Epithelial cell of proximal tubule (primary cell): Measurements from ENCODE around the gene VIT. TPM values are rescaled to one million over a fixed set of nuclear protein-coding genes. Genes with fewer than 3 reads are reported as not detected.

Experiments
- DNase-seq: peaks from one replicate; pipeline ENCODE4 v3.0.0-alpha.2; 2011; ENCODE audit warnings: low read depth
- H3K4me3 ChIP-seq: 2 replicates; pipeline ENCODE4 v1.5.1; 2011; ENCODE audit warnings: low read depth, mild to moderate bottlenecking, low read length
- CTCF ChIP-seq: conservative IDR thresholded peaks from 2 replicates; pipeline ENCODE4 v1.5.1; 2012; ENCODE audit warnings: low read depth, mild to moderate bottlenecking, low read length
- total RNA-seq: library from RNA; depleted of rRNA; stranded (reverse); fragments of >200 nt; gene quantifications from 2 replicates; pipeline ENCODE4 v1.2.3, GENCODE V29; 2015

VIT gene
- total RNA-seq, 1 donor from 2014 or later = not detected

GRCh38 chr2:36809069-36809445, 112.5 kb downstream of the VIT start:
- DNase-seq = no peak
- H3K4me3 ChIP-seq = no peak overlapping the region
- TF ChIP-seq CTCF = no peak

DNA sequence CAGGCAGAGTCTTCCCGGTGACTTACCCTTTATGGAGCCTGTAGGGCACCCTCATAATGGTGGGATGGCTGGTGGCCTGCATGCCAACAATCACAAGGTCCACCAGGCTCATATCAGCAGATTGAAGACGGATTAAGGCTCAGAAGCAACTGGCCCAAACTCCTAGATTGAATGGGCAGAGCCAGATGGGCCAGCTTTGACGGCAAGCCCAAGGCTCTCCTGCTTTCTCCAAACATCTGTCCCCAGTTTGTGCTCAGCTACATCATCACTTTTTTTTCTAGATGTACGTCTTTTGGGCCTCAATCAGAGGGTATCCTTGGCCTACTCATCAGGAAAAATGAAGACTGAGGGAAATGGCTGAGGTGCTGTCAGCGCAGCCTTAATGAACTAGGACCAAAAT, 114.6 kb downstream of the VIT start:
- no peak for TF ChIP-seq CTCF
- H3K4me3 ChIP-seq = no peak overlapping the region
- DNase-seq = no peak

DNA sequence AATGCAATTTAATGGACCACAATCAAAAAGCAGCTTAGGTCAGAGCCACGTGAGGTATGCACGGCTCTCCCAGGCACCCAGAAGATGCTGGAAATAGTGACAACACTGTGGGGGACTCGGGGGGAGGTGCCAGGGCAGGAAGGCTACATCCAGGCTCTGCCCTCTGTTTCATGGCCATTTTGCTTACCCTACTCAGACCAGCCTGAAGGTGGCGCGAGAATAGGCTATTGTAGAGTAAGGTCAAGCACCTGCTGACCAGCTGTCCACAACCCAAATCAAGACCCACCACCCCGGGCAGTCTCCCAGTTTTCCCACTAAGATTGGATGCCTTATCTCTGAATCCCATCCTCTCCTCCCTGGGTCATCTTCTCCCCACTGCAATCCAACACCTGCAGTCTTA, 115.7 kb downstream of the VIT start:
- peak; percentile 43 for TF ChIP-seq CTCF
- no peak for DNase-seq
- H3K4me3 ChIP-seq = no peak overlapping the region

- H3K4me3 ChIP-seq = no peak overlapping the region
- no peak for DNase-seq
- no peak for TF ChIP-seq CTCF
Measured at GRCh38 chr2:36818542-36818941, 122.0 kb downstream of the VIT start.

DNA sequence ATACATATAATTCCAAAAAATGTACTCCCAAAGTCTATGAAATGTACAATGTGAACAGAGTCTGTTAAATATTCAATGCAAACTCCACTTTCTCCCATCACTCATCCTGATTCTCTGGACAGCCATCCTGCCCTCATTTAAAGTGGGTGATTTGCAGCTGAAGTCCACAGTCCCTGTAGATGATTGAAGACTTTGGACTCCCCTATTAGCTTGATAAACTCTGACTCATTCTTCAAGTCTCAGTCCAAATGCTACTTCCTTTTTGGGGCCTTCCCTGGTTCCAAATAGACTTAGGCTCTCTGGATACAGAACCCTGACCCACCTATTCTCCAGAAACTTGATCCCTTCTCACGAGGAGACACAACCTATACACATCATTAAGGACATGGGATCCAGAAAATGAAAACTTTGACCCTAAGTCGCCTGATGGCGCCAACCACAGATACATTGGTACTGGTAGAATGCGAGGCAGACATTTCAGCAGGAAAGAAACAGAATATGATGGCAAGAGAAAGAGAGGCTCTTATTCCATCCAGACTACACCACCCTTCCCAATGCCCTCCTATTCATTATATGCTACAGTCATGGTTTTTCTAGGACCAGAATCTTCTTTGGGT, 122.7 kb downstream of the VIT start:
- no peak overlapping the region for H3K4me3 ChIP-seq
- TF ChIP-seq CTCF = no peak
- no peak for DNase-seq

GRCh38 chr2:36820942-36821605, 124.6 kb downstream of the VIT start:
- no peak for TF ChIP-seq CTCF
- no peak overlapping the region for H3K4me3 ChIP-seq
- no peak for DNase-seq

- no peak for DNase-seq
- H3K4me3 ChIP-seq = no peak overlapping the region
- no peak for TF ChIP-seq CTCF
Measured at GRCh38 chr2:36823862-36824261, 127.4 kb downstream of the VIT start.
